NCI-H1105 treated with DMSO at 0.1 percent for 48 hours (cell line): ENCODE results near the gene CEP72.
"Not testable (repeated sequence)": the region's sequence is repeated elsewhere in the genome, so short reads cannot be mapped to it uniquely, and the experiment has no call there.

Experiments used
- DNase-seq: peaks from one replicate; lab custom pipeline; 2025; lab: John Stamatoyannopoulos, UW

Gene CEP72

GRCh38 chr5:618450-618849, 6.3 kb downstream of the CEP72 start:
- no peak for DNase-seq

GRCh38 chr5:619444-619843, 7.3 kb downstream of the CEP72 start:
- DNase-seq: no peak

- no peak for DNase-seq
These were observed 8.0 kb downstream of the CEP72 start for GRCh38 chr5:620152-620551.

- DNase-seq: no peak
These were observed 8.5 kb downstream of the CEP72 start for GRCh38 chr5:620586-621180.

- no peak for DNase-seq
These were observed 9.2 kb downstream of the CEP72 start for GRCh38 chr5:621341-621761.

GRCh38 chr5:622359-622758, 10.2 kb downstream of the CEP72 start:
- DNase-seq: no peak

GRCh38 chr5:622946-623522, 10.9 kb downstream of the CEP72 start:
- no peak for DNase-seq

- DNase-seq: no peak
These were observed 11.4 kb downstream of the CEP72 start for GRCh38 chr5:623531-623930.

GRCh38 chr5:624118-624950, 12.2 kb downstream of the CEP72 start:
- DNase-seq: no peak

GRCh38 chr5:624951-625230, 12.8 kb downstream of the CEP72 start:
- DNase-seq: no peak

GRCh38 chr5:625516-625915, 13.4 kb downstream of the CEP72 start:
- no peak for DNase-seq

- no peak for DNase-seq
These were observed 14.7 kb downstream of the CEP72 start for GRCh38 chr5:626850-627249.

GRCh38 chr5:627840-628239, 15.7 kb downstream of the CEP72 start:
- DNase-seq: no peak

- not testable (repeated sequence) for DNase-seq
These were observed 16.4 kb downstream of the CEP72 start for GRCh38 chr5:628351-629205.

GRCh38 chr5:633501-633955, 21.4 kb downstream of the CEP72 start:
- no peak for DNase-seq

- DNase-seq: no peak
These were observed 22.1 kb downstream of the CEP72 start for GRCh38 chr5:634191-634590.

- DNase-seq: no peak
These were observed 23.3 kb downstream of the CEP72 start for GRCh38 chr5:635306-636055.

- DNase-seq: no peak
These were observed 24.8 kb downstream of the CEP72 start for GRCh38 chr5:636951-637350.

GRCh38 chr5:637581-638450, 25.7 kb downstream of the CEP72 start:
- DNase-seq: no peak

GRCh38 chr5:638501-639252, 26.5 kb downstream of the CEP72 start:
- no peak for DNase-seq
